Central memory CD8-positive, alpha-beta T cell (primary cell): ENCODE results near the gene SLCO1A2.

Source experiments
- ATAC-seq: fragments of 150-1000 bp; cut with Tn5 transposase; replicated peaks from 2 replicates; pipeline ENCODE4 v1.10.0; 2022; ENCODE audit warnings: mild to moderate bottlenecking, moderate FRiP score, moderate number of reproducible peaks; ENCODE audit not compliant: poor library complexity, severe bottlenecking; ENCODE audit errors: extremely low read depth
- DNase-seq, 2 donors: peaks; one replicate each; pipeline ENCODE4 v3.0.0; 2021; ENCODE audit warnings: low spot score in 2 of 2
- H3K27ac Mint-ChIP-seq: one replicate; pipeline ENCODE4 v1.8.0; 2022; ENCODE audit warnings: low read depth, mild to moderate bottlenecking, moderate library complexity, mixed read lengths
- H3K27me3 Mint-ChIP-seq: one replicate; pipeline ENCODE4 v1.8.0; 2022; ENCODE audit warnings: mixed read lengths
- H3K36me3 Mint-ChIP-seq: one replicate; pipeline ENCODE4 v1.8.0; 2022; ENCODE audit warnings: mild to moderate bottlenecking, moderate library complexity, mixed read lengths; ENCODE audit not compliant: insufficient read depth
- H3K4me1 Mint-ChIP-seq: one replicate; pipeline ENCODE4 v1.8.0; 2022; ENCODE audit warnings: mixed read lengths
- H3K4me3 Mint-ChIP-seq: one replicate; pipeline ENCODE4 v1.8.0; 2022; ENCODE audit warnings: mild to moderate bottlenecking, moderate library complexity, mixed read lengths
- H3K9me3 Mint-ChIP-seq: one replicate; pipeline ENCODE4 v1.8.0; 2022; ENCODE audit warnings: mixed read lengths

SLCO1A2 gene

DNA sequence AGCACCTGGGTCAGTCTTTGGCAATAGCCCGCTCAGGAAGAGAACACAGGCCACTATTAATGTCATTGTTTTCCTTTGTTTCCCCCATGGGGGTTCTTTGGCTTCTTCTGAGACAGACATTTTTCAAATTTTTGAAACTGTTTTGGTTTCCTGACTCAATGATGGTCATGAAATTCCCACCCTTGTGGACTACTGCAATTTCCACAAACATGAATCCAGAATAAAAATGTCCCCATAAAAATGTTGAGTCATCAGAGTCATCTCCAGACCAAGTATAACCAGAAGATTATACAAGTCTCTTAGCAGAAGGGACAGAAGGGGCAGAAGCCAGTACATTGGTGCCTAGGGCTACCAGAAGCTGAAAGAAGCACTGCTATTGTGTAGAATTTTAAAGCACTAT is 29.1 kb downstream of the SLCO1A2 start:
- H3K4me3 Mint-ChIP-seq: no peak overlapping the region
- H3K27ac Mint-ChIP-seq: no peak overlapping the region
- ATAC-seq (no peak), DNase-seq (no peak)
- no peaks in the 10 kb centered on the region for H3K36me3 Mint-ChIP-seq
- H3K9me3 Mint-ChIP-seq: no peaks in the 10 kb centered on the region
- H3K27me3 Mint-ChIP-seq: peaks cover 44% of the 10 kb centered on the region
- no peaks in the 10 kb centered on the region for H3K4me1 Mint-ChIP-seq

DNA sequence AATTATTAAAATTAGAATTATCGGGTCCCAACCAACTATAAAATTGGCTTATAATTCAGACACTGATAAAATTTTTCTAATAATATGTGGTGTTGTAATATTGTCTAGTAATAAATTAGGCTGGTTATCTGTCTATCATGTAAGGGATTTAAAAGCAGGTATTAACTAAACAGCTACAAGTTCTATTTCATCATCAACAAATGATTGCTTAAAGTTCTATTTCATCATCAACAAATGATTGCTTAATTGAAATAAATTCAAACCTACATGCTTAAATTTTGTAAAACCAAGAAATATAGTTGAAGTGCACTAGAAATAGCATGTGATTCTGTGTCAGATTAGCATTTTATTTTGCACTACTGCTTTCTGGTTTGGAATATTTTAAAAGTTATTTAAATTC is 34.1 kb downstream of the SLCO1A2 start:
- DNase-seq: no peak
- H3K9me3 Mint-ChIP-seq: no peaks in the 10 kb centered on the region

DNA sequence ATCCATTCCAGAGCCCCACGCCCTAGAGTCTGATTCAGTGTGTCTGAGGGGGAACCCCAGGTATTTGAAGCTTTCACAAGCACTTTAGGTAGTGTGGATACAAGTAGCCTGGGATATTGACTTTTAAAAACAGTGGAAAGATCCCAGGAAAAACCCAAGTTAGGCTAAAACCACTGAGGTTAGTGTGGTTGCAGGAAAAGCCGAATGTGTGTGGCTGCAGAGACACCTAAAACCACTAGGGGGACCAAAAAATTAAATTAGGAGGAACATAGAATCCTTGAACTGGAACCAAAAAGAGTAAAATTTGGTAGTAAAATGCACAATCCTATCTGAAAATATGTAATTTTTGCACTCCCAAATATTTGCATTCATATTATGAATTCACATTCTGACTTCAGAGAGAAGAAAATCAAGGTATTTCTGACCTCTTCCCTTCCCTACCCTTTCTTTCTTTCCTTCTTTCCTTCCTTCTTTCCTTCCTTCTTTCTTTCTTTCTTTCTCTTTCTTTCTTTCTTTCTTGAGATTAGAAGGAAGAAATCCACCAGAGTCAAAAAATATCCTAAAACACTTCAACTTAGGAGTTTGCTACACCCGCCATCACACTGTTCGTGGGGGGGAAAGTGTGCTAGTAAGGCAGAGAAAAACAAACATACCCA is 37.8 kb downstream of the SLCO1A2 start:
- no peaks in the 10 kb centered on the region for H3K4me1 Mint-ChIP-seq
- no peaks in the 10 kb centered on the region for H3K9me3 Mint-ChIP-seq
- ATAC-seq (no peak), DNase-seq (no peak)
- no peak overlapping the region for H3K27ac Mint-ChIP-seq
- no peak overlapping the region for H3K4me3 Mint-ChIP-seq
- no peaks in the 10 kb centered on the region for H3K36me3 Mint-ChIP-seq
- peaks cover 7% of the 10 kb centered on the region for H3K27me3 Mint-ChIP-seq

More for the DNA sequence above, 34.1 kb downstream of the SLCO1A2 start:
- Mint-ChIP-seq H3K4me3 (no peak overlapping the region), H3K27me3 (peaks cover 30% of the 10 kb centered on the region), H3K27ac (no peak overlapping the region), H3K36me3 (no peaks in the 10 kb centered on the region), H3K4me1 (no peaks in the 10 kb centered on the region)
- ATAC-seq: no peak

DNA sequence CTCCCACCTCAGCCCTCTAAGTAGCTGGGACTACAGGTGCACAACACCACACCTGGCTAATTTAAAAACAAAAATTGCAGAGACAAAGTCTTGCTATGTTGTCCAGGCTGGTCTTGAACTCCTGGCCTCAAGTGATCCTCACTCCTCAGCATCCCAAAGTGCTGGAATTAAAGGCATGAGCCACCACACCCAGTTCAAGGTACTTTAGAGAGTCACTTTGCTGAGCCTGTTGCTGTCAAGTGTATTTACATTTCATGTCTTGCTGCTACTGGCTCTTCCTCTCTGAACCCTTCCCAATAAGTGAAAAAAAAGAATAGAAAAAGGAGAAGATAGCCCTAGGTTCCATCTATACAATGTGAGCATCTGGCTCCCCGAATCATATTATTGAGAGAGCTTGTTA is 38.4 kb downstream of the SLCO1A2 start:
- Mint-ChIP-seq H3K9me3 (no peaks in the 10 kb centered on the region), H3K36me3 (no peaks in the 10 kb centered on the region), H3K4me1 (no peaks in the 10 kb centered on the region), H3K4me3 (no peak overlapping the region), H3K27me3 (peaks cover 1% of the 10 kb centered on the region), H3K27ac (no peak overlapping the region)
- ATAC-seq: no peak
- no peak for DNase-seq

DNA sequence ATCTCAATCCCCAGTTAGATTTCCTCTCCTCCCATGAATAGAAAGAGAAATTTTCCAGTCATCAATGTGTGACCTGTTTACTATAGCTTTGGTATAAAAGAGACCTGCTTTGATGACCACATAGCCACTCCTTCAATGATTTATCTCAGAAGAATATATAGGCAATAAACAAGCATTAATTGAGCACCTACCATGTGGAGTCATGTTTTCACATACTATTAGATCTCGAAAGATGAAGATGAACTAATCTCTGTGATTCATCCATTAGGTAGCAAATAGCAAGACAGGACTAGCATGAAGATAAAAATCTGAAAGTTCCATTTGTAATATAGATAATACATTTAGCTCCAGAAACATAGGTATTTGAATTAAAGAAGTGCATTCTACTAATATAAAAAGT is 40.5 kb downstream of the SLCO1A2 start:
- Mint-ChIP-seq H3K4me3 (no peak overlapping the region), H3K36me3 (no peaks in the 10 kb centered on the region), H3K27ac (no peak overlapping the region), H3K27me3 (no peaks in the 10 kb centered on the region), H3K9me3 (no peaks in the 10 kb centered on the region), H3K4me1 (no peaks in the 10 kb centered on the region)
- DNase-seq (no peak), ATAC-seq (no peak)

DNA sequence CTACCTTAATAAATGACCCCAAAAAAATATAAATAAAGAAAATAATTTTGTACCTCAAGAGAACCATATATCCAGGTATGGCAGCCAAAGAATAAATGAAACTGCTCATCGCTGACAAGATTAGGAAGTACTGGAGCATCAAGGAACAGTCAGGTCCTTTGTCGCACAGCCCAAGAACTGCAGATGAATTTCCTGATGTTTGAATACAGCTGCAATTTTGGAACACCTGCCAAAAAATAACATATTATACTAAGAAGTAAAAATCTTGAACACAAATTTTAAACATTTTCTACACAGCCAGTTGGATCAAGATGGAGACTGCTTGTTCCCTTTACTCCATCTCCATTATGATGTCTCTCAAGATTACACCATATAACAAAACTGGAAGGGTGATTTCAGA is 42.6 kb downstream of the SLCO1A2 start:
- no peak for DNase-seq
- Mint-ChIP-seq H3K9me3 (no peaks in the 10 kb centered on the region), H3K4me1 (no peaks in the 10 kb centered on the region), H3K27ac (no peak overlapping the region), H3K4me3 (no peak overlapping the region), H3K36me3 (no peaks in the 10 kb centered on the region), H3K27me3 (no peaks in the 10 kb centered on the region)
- no peak for ATAC-seq

DNA sequence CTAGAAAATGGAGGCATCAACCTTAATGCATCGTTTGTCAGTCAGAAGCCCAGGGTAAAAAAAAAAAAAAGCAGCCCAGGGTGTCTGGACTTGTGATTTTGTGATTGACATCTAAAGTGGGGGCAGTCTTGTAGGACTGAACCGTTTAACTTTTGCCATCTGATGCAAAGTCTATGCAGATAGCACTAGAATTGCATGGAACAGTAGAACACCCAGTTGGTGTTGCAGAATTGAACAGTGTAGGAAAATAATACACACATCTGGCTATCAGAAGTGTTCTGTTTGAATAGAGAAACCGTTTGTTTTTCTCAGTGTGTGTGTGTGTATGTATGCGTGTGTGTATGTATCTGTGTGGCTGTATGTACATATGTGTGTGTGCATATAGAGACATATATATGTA is 45.0 kb downstream of the SLCO1A2 start:
- ATAC-seq (no peak), DNase-seq (no peak)
- H3K4me1 Mint-ChIP-seq: no peaks in the 10 kb centered on the region
- H3K4me3 Mint-ChIP-seq: no peak overlapping the region
- no peaks in the 10 kb centered on the region for H3K9me3 Mint-ChIP-seq
- no peak overlapping the region for H3K27ac Mint-ChIP-seq
- no peaks in the 10 kb centered on the region for H3K27me3 Mint-ChIP-seq
- H3K36me3 Mint-ChIP-seq: no peaks in the 10 kb centered on the region

DNA sequence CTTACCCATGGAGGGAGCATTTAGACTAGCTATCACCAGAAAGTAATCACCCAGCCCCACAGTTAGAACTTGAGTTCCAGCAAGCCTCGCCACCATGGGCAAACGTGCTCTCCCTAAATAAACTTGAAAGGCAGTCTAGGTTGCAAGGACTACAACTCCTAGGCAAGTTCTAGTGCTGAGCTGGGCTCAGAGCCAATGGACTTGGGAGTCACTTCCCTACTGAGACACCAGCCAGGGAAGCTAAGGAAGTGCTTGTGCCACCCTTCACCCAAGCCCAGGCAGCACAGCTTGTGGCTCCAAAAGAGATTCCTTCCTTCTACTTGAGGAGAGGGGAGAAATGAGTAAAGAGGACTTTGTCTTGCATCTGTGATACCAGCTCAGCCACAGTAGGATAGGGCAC is 57.9 kb downstream of the SLCO1A2 start:
- DNase-seq: no peak
- no peak overlapping the region for H3K4me3 Mint-ChIP-seq
- peaks cover 87% of the 10 kb centered on the region for H3K27me3 Mint-ChIP-seq
- H3K27ac Mint-ChIP-seq: no peak overlapping the region
- H3K36me3 Mint-ChIP-seq: no peaks in the 10 kb centered on the region
- no peaks in the 10 kb centered on the region for H3K9me3 Mint-ChIP-seq
- no peak for ATAC-seq
- H3K4me1 Mint-ChIP-seq: no peaks in the 10 kb centered on the region

DNA sequence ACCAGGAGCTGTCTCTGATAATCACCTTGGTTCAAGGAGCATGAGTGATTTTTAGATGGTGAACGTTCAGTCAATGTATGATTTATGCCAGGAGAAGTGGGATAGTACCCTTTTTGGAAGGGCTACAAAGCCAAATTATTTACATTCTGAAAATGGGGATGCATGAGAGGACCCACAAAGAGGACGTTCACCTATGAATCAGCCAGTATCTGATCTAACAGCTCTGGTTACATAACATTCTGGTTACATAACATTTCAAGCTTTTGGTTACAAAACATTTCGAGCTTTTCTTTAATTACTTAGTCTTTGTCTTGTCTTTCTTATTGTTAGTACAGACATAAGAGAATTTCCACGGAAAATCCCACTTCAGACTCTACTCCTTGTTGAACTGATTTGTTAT is 68.8 kb downstream of the SLCO1A2 start:
- Mint-ChIP-seq H3K27ac (no peak overlapping the region), H3K4me3 (no peak overlapping the region), H3K4me1 (no peaks in the 10 kb centered on the region), H3K9me3 (peaks cover 7% of the 10 kb centered on the region), H3K27me3 (peaks cover 17% of the 10 kb centered on the region), H3K36me3 (no peaks in the 10 kb centered on the region)
- DNase-seq: no peak
- no peak for ATAC-seq

DNA sequence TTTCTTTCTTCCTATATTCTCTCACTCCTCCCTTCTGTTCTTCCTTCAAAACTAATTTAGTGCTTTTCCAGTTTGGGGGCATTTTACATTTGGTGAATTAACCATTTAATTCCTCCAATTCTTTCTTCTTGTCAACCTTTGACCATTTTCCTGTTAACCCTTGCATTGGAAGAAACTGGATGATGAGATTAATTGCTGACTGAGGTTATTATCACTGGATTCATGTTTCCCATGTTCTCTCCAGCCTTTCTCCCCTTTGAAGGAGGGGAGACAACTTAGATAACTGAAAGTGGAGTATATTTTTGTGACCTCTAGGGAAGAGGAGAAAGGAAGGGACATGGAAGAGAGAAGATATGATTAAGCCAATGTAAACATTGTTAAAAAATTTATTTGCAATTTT is 70.5 kb downstream of the SLCO1A2 start:
- peaks cover 17% of the 10 kb centered on the region for H3K27me3 Mint-ChIP-seq
- H3K27ac Mint-ChIP-seq: no peak overlapping the region
- no peaks in the 10 kb centered on the region for H3K4me1 Mint-ChIP-seq
- no peak overlapping the region for H3K4me3 Mint-ChIP-seq
- no peaks in the 10 kb centered on the region for H3K36me3 Mint-ChIP-seq
- ATAC-seq (no peak), DNase-seq (no peak)
- peaks cover 7% of the 10 kb centered on the region for H3K9me3 Mint-ChIP-seq

DNA sequence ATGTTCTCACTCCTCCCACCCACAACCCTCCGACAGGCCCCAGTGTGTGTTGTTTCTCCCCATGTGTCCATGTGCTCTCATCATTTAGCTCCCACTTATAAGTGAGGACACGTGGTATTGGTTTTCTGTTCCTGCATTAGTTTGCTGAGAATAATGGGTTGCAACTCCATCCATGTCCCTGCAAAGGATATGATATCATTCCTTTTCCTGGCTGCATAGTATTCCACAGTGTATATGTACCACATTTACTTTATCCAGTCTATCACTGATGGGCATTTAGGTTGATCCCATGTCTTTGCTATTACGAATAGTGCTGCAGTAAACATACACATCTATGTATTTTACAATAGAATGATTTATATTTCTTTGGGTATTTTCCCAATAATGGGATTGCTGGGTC is 77.5 kb downstream of the SLCO1A2 start:
- Mint-ChIP-seq H3K36me3 (peaks cover 1% of the 10 kb centered on the region), H3K9me3 (no peaks in the 10 kb centered on the region), H3K27me3 (no peaks in the 10 kb centered on the region), H3K27ac (no peak overlapping the region), H3K4me1 (no peaks in the 10 kb centered on the region), H3K4me3 (no peak overlapping the region)
- ATAC-seq (no peak), DNase-seq (no peak)

DNA sequence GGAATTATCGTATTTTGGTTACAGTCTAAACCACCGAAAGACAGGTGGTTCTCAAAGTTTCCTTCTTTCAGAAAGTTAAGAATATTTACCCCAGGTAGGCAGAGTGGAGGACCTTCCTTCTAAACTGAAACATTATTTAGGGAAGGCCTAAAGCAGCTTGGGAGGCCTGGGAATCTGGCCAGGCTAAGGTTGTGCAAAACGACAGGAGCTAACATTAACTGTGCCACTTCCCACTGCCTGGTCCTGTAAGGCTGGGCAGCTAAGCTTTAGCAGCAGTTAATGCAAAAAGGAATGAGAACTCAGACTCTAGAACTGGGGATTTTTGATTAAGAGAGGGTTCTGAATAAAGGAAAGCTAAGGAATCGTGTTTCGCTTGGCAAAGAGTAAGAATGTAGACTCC is 82.6 kb downstream of the SLCO1A2 start:
- ATAC-seq: no peak
- Mint-ChIP-seq H3K36me3 (no peaks in the 10 kb centered on the region), H3K27me3 (no peaks in the 10 kb centered on the region), H3K4me3 (no peak overlapping the region), H3K4me1 (no peaks in the 10 kb centered on the region), H3K9me3 (no peaks in the 10 kb centered on the region), H3K27ac (no peak overlapping the region)
- no peak for DNase-seq

DNA sequence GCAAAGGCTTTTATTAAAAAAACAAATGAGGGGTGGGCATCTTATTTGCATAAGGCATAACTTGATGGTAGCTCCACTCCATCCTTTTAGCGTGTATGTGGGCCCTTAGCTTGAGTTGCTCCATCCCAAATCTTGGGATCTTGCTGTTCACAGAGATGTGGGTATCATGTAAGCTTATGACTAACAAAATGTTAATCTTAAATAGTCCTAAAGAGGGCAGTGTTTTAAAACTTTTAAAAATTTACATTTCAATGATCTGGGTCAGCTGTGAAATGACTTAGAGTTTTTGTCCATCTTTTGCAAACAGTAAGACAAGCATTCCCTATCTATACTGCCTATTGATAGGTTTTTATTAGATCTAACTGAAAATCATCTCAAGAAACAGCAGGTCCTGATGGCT is 86.0 kb downstream of the SLCO1A2 start:
- no peaks in the 10 kb centered on the region for H3K36me3 Mint-ChIP-seq
- DNase-seq (no peak), ATAC-seq (no peak)
- H3K9me3 Mint-ChIP-seq: no peaks in the 10 kb centered on the region
- H3K4me1 Mint-ChIP-seq: no peaks in the 10 kb centered on the region
- H3K4me3 Mint-ChIP-seq: no peak overlapping the region
- H3K27me3 Mint-ChIP-seq: no peaks in the 10 kb centered on the region
- no peak overlapping the region for H3K27ac Mint-ChIP-seq

DNA sequence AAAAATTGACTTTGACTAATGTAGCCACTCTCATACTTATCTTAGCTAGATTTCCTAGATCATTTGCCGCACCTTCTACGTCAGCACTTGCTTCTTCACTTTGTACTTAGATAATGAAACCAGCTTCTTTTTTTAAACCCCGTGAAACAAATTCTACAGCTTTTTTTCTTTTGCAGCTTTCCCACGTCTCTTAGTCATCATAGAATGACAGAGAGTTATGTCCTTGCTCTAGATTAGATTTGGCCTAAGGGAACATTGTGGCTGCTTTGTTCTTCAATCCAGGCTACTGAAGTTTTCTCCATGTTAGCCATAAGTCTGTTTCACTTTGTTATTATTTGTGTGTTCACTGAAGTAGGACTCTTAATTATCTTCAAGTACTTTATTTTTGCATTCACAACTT is 94.9 kb downstream of the SLCO1A2 start:
- no peaks in the 10 kb centered on the region for H3K4me1 Mint-ChIP-seq
- no peak overlapping the region for H3K27ac Mint-ChIP-seq
- no peak for DNase-seq
- no peaks in the 10 kb centered on the region for H3K36me3 Mint-ChIP-seq
- no peaks in the 10 kb centered on the region for H3K9me3 Mint-ChIP-seq
- ATAC-seq: no peak
- H3K4me3 Mint-ChIP-seq: no peak overlapping the region
- peaks cover 51% of the 10 kb centered on the region for H3K27me3 Mint-ChIP-seq
